HEK293T (cell line): ENCODE measurements around the gene PDE6A.

Experiments used
- BHLHE40 ChIP-seq: fragments of 450-650 bp; IDR thresholded peaks from 2 replicates; pipeline ENCODE4 v1.6.1; 2016; ENCODE audit warnings: mild to moderate bottlenecking, moderate library complexity, borderline replicate concordance
- CTBP1 ChIP-seq: fragments of 450-650 bp; IDR thresholded peaks from 2 replicates; pipeline ENCODE4 v1.6.1; 2016; ENCODE audit warnings: borderline replicate concordance
- ELF4 ChIP-seq: fragments of 450-650 bp; IDR thresholded peaks from 2 replicates; pipeline ENCODE4 v1.6.1; 2017; ENCODE audit warnings: antibody characterized with exemption
- FOXA1 ChIP-seq: fragments of 450-650 bp; IDR thresholded peaks from 2 replicates; pipeline ENCODE4 v1.6.1; 2016; ENCODE audit warnings: mild to moderate bottlenecking
- FOXM1 ChIP-seq: fragments of 450-650 bp; IDR thresholded peaks from 2 replicates; pipeline ENCODE4 v1.6.1; 2017; ENCODE audit warnings: mild to moderate bottlenecking, borderline replicate concordance
- HDGF ChIP-seq: fragments of 450-650 bp; IDR thresholded peaks from 2 replicates; pipeline ENCODE4 v1.6.1; 2017; ENCODE audit warnings: antibody characterized with exemption, borderline replicate concordance
- NFRKB ChIP-seq: fragments of 450-650 bp; IDR thresholded peaks from 2 replicates; pipeline ENCODE4 v1.6.1; 2016; ENCODE audit warnings: mild to moderate bottlenecking, moderate library complexity
- SP1 ChIP-seq: fragments of 450-650 bp; IDR thresholded peaks from 2 replicates; pipeline ENCODE4 v1.6.1; 2017
- SUZ12 ChIP-seq: fragments of 450-650 bp; IDR thresholded peaks from 2 replicates; pipeline ENCODE4 v1.6.1; 2016; ENCODE audit warnings: mild to moderate bottlenecking
- TARDBP ChIP-seq: fragments of 450-650 bp; IDR thresholded peaks from 2 replicates; pipeline ENCODE4 v1.6.1; 2016
- ZNF384 ChIP-seq: fragments of 450-650 bp; IDR thresholded peaks from 2 replicates; pipeline ENCODE4 v1.6.1; 2016

GRCh38 chr5:149922950-149923349, 21.6 kb downstream of the PDE6A start:
- TF ChIP-seq CTBP1 = no peak
- TF ChIP-seq NFRKB = no peak
- TF ChIP-seq SP1 = no peak
- no peak for TF ChIP-seq BHLHE40
- no peak for TF ChIP-seq FOXM1
- no peak for TF ChIP-seq ZNF384
- TF ChIP-seq HDGF = no peak
- no peak for TF ChIP-seq ELF4
- no peak for TF ChIP-seq TARDBP
- TF ChIP-seq SUZ12 = no peak
- no peak for TF ChIP-seq FOXA1
